D721Med (cell line): Measurements from ENCODE around the gene PITPNC1.

ENCODE experiments used
- DNase-seq: peaks from one replicate; pipeline ENCODE4 v3.0.0; 2011; ENCODE audit warnings: low spot score; ENCODE audit not compliant: insufficient read length
- FAIRE-seq: peaks from 2 replicates; lab custom pipeline; 2011; peaks lifted over from hg19 to GRCh38; lab: Jason Lieb, UNC
- CTCF ChIP-seq: IDR thresholded peaks from 2 replicates; pipeline ENCODE4 v1.5.1; 2012; ENCODE audit warnings: mild to moderate bottlenecking, control low read depth; ENCODE audit not compliant: insufficient read depth; ENCODE audit errors: missing control alignments

Gene PITPNC1

DNA sequence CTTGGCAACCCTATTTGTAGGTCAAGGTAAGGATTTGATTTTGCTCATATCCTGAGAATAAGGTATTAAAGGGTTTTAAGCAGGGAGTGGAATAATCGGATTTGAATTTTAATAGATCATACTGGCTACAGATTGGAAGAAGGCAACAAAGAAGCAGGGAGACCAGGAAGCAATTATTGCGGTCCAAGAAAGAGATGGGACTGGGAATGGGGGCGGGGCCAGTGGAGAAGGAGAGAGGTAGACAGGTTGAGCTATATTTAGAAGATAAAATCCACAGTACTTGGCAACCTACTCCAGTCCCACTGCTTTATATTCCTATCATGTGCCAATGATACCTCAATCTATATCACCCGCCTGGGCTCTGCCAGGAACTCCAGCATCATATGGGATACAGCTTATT is 334.8 kb downstream of the PITPNC1 start:
- no peak for FAIRE-seq
- DNase-seq = peak; percentile 41
- no peak for TF ChIP-seq CTCF

DNA sequence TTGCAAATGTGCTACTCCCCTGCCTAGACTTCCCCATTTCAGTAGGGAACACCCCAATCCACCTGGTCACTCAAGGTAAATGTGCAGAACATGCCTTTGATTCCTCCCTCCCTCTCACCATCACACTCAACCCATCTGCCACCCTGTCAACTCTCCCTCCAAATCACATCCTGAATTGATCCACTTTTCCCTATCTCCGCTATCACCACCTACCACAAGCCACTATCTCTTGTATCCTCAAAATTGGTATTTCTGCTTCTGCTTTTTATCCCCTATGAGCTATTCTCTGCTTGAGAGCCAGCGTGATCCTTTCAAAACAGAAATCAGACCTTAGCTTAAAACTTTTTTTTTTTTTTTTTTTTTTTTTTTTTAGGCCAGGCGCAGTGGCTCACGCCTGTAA is 335.3 kb downstream of the PITPNC1 start:
- TF ChIP-seq CTCF = no peak
- FAIRE-seq (no peak), DNase-seq (no peak)

DNA sequence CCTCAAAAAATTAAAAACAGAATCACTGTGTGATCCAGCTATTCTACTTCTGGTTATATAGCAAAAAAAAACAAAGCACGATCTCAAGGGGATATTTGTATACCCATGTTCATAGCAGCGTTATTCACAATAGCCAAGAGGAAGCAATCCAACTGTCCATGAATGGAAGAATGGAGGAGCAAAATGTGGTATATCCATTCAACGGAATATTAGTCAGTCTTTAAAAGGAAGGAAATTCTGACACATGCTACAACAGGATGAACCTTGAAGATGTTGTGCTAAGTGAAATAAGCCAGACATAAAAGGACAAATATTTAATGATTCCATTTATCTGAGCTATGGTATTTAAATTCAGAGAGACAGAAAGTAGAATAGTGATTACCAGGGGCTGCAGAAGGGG is 336.1 kb downstream of the PITPNC1 start:
- no peak for TF ChIP-seq CTCF
- FAIRE-seq = no peak

GRCh38 chr17:67716405-67716798 is 339.3 kb downstream of the PITPNC1 start:
- TF ChIP-seq CTCF = no peak

More for the DNA sequence above, 336.1 kb downstream of the PITPNC1 start:
- DNase-seq = no peak

GRCh38 chr17:67717192-67717623 is 340.1 kb downstream of the PITPNC1 start:
- no peak for TF ChIP-seq CTCF
- FAIRE-seq (no peak), DNase-seq (no peak)

More at GRCh38 chr17:67716405-67716798, 339.3 kb downstream of the PITPNC1 start:
- DNase-seq (no peak), FAIRE-seq (no peak)

GRCh38 chr17:67717624-67718324 is 340.7 kb downstream of the PITPNC1 start, which contains the start of gene NOL11:
Gene NOL11 (plus strand): TSS chr17:67717936. CDS start chr17:67717948, 12 bp downstream.
- DNase-seq = peak; percentile 75
- no peak for FAIRE-seq
- TF ChIP-seq CTCF = peak; percentile 99

- FAIRE-seq = no peak
- no peak for TF ChIP-seq CTCF
- no peak for DNase-seq
Measured at GRCh38 chr17:67718325-67718941, 341.4 kb downstream of the PITPNC1 start.
